HG03095 (cell line): Measurements from ENCODE around the gene SNRPA1.
A peak's percentile ranks its signal among the peaks of the same experiment; 100 is the strongest.
"Not testable (repeated sequence)": the region's sequence is repeated elsewhere in the genome, so short reads cannot be mapped to it uniquely, and the experiment has no call there.

Source experiments
- ATAC-seq: cut with Tn5 transposase; IDR thresholded peaks from one replicate; pipeline ENCODE4 v1.9.1; 2021; ENCODE audit warnings: moderate library complexity; ENCODE audit not compliant: unreplicated experiment

The SNRPA1 gene

DNA sequence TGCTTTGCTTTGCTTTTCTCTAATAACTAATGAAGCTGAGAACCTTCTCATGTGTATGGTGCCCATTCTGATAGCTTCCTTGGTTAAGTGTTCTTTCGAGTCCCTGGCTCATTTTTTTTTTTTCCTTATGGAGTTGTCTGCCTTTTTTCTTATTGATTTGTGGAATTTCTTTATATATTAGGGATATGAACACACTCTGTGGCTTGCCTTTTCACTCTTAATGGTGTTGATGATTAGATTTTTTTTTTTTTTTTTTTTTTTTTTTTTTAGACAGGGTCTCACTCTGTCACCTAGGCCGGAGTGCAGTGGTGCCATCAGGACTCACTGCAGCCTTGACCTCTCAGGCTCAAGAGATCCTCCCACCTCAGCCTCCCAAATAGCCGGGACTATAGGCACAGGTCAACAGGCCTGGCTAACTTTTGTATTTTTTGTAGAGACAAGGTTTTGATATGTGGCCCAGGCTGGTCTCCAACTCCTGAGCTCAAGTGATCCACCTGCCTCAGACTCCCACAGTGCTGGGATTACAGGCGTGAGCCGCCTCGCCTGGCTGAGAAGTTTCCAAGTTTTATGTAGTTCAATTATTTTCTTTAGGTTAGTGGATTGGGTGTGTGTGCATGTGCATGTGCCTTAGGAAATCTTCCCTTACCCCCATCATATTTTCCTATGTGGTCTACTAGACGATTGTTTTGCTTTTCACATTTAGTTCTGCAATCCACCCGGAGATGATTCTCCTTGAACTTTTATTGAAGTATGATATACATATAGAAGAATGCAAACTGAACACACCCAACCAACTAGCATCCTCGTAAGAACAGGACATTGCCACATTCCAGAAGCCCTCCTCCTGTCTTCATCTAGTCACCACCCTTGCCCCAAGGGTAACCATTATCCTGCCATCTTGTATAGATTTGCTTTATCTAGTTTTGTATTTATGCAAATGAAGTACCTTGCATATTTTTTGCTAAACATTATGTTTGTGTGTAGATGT lies 1.7 kb upstream of the SNRPA1 start:
- ATAC-seq = no peak

DNA sequence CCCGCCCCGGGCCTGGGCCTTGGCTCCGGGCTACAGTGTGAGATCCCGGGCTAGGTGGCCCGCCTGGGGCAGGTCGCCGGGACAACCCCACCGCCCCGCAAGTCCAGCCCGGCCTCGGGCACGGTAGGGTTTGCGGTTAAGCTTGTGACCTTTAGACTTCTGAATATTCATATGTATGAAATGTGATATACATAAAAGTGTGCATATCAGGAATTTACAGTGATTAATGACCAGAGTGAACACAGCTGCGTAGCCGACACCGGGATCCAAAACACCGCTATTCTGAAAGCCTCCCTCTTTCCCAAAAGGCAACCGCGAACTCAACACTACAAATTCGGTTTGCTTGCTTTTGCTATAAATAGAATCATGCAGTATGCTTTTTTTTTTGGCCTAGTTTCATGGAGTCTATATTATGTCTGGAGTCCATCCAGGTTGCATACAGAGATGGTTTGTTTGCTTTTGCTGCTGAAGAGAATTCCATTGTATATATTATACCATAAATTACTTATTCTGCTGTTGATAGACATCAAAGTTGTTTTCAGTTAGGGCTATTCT lies 636 bp upstream of the SNRPA1 start:
- no peak for ATAC-seq

GRCh38 chr15:101293122-101293521 lies 1.9 kb downstream of the SNRPA1 start:
- no peak for ATAC-seq

DNA sequence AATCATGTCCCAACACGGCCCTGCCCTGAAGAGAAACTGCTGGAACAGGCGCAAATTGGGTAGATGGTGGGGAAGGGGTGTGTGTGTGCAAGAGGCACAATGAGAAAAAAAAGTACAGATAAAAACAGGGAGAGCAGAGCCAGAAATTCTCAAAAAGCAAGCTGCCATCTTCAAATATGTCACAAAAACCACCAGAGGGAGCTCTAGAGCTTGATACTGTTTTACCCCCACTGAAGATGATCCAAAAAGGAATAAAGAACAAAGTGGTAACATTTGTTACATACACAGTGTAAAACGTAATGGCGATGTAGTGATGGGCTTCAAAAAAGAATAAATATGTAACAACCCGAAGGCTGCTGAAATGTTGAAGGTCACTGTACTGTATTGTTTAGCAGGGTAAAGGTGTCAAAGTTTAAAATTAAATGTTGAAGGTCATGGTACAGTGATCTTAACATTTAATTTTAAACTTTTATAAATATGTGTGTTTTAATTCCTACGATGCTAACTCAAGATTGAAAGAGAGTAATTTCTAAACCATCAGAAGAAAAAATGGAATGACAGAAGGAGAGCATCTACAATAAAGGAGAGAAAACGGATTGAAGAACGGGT lies 6.0 kb downstream of the SNRPA1 start:
- ATAC-seq = no peak

DNA sequence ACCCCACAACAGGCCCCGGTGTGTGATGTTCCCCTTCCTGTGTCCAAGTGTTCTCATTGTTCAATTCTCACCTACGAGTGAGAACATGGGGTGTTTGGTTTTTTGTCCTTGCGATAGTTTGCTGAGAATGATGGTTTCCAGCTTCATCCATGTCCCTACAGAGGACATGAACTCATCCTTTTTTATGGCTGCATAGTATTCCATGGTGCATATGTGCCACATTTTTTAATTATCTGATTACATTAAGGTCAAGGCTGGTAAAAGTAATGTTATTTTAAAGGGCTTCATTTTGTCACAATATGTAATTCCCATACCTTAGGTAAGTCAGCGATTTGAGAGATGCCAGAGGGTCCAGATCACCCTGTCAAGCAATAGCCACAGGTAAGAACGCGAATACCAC lies 7.7 kb downstream of the SNRPA1 start:
- not testable (repeated sequence) for ATAC-seq

DNA sequence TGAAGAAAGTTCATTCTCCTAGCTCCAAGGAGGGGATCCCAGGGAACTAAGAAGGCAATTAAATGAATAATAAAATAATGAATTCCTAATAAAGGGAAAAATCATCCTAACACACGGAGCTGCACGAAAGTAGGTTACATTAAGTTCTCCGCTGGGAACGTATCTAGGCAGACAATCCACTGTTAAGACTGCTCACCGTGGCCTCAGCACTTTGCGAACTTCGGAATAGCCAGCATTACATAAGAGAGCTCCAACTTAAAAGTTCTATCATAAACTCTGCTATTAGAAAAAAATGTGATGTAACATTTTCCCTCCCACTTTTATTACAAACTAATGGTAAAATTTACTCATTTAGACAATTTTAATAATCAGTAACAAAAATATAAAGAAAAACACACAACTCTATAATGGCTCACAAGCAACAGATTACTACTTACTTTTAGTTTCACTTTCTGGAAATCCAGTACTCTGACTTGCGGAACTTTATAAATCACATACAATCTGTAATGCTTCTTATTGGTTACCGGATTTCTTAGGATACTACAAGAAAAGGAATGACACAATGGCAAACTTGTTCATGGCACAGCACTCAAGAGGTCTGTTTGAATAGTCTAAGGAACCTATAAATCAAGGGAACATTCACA lies 8.5 kb downstream of the SNRPA1 start:
- no peak for ATAC-seq

DNA sequence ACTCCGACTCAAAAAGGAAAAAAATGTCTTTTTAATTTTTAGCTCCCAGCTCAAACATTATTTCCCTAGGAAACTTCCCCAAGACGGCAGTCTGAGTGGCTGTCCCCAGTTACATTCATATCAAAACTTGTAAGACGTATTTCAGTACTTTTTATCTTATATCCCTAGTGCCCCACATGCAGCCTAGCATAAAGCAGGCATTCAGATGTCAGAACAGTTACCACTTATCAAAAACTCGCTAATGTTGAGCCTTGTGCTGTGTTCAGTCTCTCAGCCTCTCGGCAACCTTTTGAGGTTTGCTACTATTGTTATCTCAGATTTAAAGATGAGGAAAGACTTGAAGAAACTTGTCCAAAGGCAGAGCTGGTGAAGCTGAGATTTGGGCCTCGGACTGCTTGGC lies 11.1 kb downstream of the SNRPA1 start:
- no peak for ATAC-seq

DNA sequence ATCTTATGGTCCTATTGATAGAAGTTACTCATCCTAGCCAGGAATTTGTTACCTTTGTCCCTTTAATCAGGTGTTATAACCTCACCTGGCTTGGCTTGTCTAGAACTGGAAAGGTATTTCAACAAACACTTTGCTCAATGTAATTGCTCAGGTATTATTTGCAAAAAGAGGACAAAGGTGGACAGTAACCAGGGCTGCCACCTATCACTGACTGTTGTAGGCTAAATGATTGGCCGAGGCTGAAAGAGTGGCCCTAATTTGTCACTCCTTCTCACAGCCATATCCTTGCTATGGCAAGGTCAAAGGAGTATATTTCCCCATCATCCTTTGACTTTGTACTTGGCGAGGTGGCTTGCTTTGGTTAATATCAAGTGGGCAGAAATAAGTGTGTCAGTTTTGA lies 15.0 kb downstream of the SNRPA1 start:
- ATAC-seq = no peak

DNA sequence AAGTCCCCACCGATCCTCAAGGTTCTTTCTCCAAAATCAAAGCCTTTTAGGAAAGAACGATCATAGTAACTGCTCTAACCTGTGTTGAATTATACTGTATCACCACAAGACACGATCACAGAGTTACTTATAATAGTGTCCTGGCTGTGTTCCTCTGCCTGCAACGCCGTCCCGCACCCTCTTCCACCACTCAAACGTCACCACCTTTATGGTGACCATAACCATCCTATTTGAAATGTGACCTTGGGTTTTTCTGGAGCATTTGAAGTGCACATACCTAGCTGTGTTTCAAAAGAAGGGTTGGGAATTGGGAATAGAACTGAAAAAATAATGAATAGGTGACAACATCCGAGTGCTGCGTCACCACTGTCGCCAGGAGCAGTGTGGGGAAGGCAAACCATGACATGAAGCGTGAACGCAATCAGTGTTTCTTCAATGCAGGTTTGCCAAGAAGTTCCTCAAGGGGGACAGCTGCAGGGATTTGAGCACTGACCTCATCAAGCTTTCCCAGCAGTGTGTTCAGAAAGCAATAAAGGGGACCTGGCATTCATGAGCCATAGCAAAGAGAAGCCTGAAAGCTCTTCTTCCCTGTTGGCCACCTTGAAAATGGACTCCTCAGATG lies 17.0 kb downstream of the SNRPA1 start:
- ATAC-seq = no peak

DNA sequence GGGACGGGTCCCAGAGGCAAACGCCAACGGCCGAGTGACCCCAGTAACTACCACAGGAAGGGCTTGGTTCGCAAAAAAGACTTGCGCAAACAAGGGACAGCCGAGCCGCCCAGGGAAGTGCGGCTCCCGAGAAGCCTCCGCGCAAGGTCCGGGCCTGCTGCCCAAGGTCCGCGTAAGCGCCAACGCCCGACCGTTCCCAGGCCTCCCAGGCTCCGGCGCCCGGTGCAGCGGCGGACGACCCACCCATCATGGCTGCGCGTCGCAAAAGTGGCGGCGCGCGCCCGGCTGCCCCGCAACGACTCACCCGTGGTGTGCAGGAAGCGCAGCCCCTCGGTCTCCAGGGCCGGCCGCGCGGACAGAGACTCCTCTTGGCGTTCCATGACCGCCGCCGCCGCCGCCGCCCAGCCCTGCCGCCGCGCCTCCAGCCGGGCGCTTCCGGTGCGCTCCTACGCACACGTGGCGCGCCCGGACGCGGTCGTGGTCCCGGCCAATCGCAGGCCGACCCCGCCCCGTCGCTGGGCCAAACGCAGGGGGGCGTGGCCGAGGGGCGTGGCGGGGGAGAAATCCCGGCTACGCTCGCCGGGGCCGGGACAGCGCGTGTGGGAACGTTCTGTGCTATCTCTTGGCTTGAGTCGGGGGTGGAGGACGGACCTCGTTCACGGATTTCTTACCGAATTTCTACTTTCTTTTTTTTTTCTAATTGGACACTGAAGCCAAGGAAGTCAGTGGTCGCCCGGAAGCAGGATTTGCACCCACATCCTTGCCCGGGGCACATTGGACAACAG lies 17.8 kb downstream of the SNRPA1 start, which contains the start of gene SELENOS:
TSS of gene SELENOS (minus strand) at position 448 of the 785 bp plus-strand sequence. CDS start at position 380, 68 bp downstream.
- peak; percentile 92 for ATAC-seq

- ATAC-seq = peak; percentile 26
These were observed 18.5 kb downstream of the SNRPA1 start for GRCh38 chr15:101276501-101277037.

DNA sequence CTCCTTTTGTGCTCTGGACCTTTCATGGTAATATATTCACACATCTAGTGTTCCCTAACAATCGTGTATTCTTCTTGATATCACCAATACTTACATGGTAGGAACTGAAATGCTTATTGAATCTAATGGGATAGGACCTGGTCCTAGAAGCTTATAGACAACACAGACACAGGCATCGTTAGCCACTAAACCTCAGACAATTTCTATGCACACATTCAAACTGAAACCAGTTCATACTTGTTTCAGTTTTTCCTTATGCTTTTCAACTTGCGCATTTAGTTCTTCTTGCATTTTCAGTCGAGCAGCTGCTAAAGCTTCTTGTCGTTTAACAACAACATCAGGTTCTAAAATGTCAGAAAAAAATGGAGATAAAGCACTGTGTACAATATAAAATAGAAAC lies 20.0 kb downstream of the SNRPA1 start:
- peak; percentile 30 for ATAC-seq

DNA sequence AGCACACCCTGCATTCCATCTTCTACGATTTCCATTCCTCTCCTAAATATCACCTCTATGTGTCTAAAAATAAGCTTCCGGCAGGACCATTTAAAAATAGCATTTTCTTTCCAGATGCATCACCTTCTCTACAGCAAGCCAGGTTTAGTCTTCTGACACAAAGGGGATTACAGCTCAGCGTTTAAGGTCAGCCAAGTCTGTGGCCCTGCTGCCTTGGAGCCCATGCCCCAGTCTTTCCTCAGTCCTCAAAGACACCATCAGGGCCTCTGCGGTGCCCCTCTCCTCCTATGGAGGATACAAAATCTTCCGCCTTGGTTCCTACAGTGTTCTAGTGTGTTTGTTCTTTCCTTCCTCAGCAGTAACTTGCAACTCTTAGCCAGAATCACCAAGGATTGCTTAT lies 21.5 kb downstream of the SNRPA1 start:
- ATAC-seq = no peak

DNA sequence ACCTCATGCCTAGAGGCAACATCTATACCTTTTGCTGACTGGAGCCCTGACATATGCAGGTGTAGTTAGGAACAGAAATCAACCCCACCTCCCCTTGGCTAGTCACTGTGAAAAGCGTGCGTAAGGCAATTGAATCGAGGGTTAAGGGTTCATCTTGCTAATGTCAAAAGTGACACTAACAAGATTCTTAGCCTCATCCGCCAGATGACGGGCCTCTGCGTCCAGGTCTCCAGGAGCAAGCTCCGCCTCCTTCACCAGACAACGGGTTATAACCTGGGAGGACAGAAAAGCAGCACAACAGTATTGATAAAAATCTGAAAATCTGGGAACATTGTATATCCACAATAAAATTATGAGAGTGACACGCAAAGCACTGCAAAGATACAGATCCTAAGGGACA lies 22.5 kb downstream of the SNRPA1 start:
- ATAC-seq = no peak

DNA sequence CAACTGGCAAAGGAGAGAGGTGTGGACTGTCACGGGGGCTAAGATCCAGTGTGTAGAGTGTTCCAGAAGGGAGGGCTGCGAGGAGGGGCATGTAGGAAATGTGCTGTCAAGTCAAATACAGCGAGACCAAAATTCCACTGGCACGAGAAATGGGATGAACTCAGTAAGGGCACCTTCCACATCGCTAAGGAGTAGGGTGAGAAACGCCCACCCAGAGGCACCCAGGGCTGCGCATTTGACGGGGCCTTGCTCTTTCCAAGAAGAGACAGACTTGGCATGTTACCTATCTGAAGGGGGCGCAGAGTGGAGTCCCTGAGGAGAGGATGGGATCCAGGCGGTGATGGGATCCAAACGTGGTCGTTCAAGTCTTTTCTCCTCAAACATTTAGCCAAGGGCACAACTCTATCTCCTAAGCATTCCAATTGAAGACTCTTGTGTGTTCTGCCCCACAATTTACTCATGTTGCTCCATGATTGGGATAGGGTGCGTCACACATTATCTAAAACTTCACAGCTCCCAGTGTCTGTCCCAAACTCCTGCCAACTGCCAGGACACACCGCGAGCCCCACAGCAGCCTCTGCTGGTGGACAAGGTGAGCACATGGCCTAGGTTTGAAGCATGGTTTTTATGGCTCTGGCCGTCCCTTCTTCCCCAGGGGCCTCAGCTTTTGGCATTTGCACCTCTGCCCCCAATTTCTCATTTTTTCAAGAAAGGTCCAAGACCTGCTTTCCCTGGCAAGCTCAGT lies 25.4 kb downstream of the SNRPA1 start:
- ATAC-seq = no peak

- ATAC-seq = no peak
These were observed 27.5 kb downstream of the SNRPA1 start for GRCh38 chr15:101267320-101268104.

DNA sequence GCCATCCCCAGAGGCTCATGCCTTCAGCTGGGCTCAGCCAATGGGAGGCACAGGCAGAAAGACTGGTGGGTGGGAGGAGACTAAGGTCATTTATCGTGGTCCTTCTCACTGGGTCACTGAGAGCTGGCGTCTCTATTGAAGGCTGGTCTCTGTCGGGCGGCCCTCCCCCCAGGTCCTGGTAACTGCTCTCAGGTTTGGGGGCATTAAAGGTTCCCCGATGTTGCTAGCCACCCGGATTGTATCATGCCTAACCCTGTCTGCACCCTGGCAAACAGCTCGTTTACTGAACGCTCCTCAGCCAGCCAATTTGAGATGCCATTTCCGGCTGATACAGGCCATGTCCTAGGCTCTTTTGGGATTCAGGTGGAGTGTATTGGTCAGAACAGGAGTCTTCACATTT lies 28.3 kb downstream of the SNRPA1 start:
- no peak for ATAC-seq

GRCh38 chr15:101266034-101266433 lies 29.0 kb downstream of the SNRPA1 start:
- ATAC-seq = no peak
